Measurements from ENCODE around the gene KDM2B.
A peak's percentile ranks its signal among the peaks of the same experiment; 100 is the strongest.

The KDM2B gene

DNA sequence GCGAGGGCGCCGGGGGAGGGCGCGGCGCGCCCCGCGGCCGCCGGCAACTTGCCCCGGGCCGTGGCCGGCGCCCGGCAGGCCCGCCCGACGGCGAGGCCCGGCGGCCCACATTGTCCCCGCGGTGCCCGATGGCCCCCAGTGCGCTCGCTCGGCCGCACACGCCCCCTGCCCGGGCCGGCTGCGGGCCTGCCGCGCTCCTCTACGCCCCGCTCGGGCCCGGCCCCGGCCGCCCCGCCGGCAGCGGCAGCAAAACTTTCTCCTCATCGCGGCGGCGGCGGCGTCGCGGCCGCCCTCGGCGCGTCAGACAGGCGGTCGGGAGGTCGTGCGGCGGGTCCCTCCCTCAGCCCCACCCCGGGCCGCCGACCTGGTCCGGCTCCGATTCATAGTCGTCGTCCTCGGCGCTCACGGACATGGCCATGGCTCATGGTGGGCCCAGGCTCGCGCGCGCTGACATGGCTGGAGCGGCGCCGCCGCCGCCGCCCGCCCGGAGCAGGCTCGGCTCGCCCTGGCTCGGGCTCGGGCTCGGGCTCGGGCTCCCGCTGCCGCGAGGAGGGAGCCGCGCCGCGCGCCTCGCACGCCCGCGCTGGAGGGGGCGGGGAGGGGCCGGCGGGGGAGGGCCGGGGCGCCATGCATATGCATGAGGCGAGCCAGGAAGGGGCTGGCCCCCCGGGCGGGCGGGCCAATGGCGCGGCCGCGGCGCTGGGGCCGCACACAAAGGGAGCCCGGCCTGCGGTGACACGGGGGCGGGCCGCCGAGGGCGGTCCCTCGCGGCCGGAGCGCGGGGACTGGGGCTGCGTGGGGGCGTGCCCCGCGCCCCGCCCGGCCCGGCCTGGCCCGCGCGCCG, 113.8 kb downstream of the KDM2B start:
- DNase-seq (peak; percentile 94), ATAC-seq (ENCODE audit: insufficient read depth, low read depth) (peak; percentile 91)
- H3K9me3 ChIP-seq (ENCODE audit: insufficient read depth, low read length, severe bottlenecking) = no peaks in the 10 kb centered on the region
- TF ChIP-seq, protein P1, sequence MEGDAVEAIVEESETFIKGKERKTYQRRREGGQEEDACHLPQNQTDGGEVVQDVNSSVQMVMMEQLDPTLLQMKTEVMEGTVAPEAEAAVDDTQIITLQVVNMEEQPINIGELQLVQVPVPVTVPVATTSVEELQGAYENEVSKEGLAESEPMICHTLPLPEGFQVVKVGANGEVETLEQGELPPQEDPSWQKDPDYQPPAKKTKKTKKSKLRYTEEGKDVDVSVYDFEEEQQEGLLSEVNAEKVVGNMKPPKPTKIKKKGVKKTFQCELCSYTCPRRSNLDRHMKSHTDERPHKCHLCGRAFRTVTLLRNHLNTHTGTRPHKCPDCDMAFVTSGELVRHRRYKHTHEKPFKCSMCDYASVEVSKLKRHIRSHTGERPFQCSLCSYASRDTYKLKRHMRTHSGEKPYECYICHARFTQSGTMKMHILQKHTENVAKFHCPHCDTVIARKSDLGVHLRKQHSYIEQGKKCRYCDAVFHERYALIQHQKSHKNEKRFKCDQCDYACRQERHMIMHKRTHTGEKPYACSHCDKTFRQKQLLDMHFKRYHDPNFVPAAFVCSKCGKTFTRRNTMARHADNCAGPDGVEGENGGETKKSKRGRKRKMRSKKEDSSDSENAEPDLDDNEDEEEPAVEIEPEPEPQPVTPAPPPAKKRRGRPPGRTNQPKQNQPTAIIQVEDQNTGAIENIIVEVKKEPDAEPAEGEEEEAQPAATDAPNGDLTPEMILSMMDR (IDR thresholded peaks at IDR 0.05; ENCODE audit: borderline replicate concordance, extremely low read depth, low read length, poor library complexity, severe bottlenecking) = no peak
- no peak for TF ChIP-seq EZH2 (IDR thresholded peaks at IDR 0.05; ENCODE audit: borderline replicate concordance, low read depth, low read length, severe bottlenecking)
- H3K9ac ChIP-seq (ENCODE audit: low read depth, low read length) = peak overlapping the region; percentile 77
- H3K4me2 ChIP-seq (ENCODE audit: insufficient read depth, low read length) = peak overlapping the region; percentile 72
- peaks cover 30% of the 10 kb centered on the region for H3K4me1 ChIP-seq (ENCODE audit: insufficient read depth, low read length)
- peaks cover 13% of the 10 kb centered on the region for H3K36me3 ChIP-seq (ENCODE audit: insufficient read depth, low read length)
- H4K20me1 ChIP-seq (ENCODE audit: insufficient read depth, low read length) = peaks cover 31% of the 10 kb centered on the region
- peaks cover 49% of the 10 kb centered on the region for H3K79me2 ChIP-seq (ENCODE audit: insufficient read depth, low read length)
- H2AFZ ChIP-seq (ENCODE audit: low read depth, low read length) = peak overlapping the region; percentile 75
- no peaks in the 10 kb centered on the region for H3K27me3 ChIP-seq (ENCODE audit: insufficient read depth, low read length, poor library complexity)
- H3K27ac ChIP-seq (ENCODE audit: low read length) = peak overlapping the region; percentile 73
- H3K4me3 ChIP-seq (ENCODE audit: low read depth in 1 of 2, low read length in 2 of 2) = peak overlapping the region; percentile 41 to 55; a peak in 3 of 4 replicates

DNA sequence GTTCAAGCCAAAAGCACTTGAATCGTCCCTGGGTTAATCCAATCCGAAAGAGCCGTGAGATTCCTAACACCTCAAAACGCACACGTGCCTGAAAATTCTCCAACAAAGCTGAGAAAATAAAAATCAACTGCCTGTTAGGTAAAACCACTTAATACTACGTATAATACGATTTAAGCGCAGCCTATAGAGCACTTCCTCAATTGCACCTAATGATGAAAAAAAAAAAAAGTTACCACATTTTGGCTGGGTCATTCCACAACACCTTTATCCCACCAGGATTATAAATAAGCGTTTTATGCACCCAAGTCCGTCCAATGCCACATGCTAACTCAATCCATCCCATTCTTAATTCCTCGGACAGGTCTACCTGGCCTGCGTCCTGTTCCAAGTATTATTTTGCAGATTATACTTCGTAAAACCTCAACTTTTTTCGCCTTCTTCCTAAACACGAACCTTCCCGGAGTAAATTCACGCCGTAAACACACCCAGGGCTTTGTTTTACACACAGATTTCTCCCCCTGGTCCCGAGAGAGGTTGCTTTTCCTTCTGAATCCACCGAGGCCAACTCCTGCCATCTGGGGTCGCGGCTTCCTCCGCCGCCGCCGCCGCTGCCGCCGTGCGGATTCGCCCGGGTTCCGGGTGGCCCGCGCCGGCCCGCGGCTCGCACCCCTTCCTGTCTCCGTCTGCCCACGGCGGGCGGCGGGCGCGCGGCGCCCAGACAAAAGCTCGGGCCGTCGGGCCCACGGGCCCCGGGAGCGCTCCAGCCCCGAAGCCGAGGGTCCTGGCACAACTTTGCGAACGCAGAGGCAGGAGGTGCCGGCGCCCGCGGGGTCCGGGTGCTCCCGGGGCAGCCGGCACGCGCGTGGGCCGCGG, 114.7 kb downstream of the KDM2B start:
- H3K9ac ChIP-seq (ENCODE audit: low read depth, low read length) = peak overlapping the region; percentile 77
- peak overlapping the region; percentile 72 for H3K4me2 ChIP-seq (ENCODE audit: insufficient read depth, low read length)
- peaks cover 33% of the 10 kb centered on the region for H4K20me1 ChIP-seq (ENCODE audit: insufficient read depth, low read length)
- no peaks in the 10 kb centered on the region for H3K27me3 ChIP-seq (ENCODE audit: insufficient read depth, low read length, poor library complexity)
- peak; percentile 59 for DNase-seq
- peak overlapping the region; percentile 9 for H3K27ac ChIP-seq (ENCODE audit: low read length)
- H3K4me3 ChIP-seq (ENCODE audit: low read depth in 1 of 2, low read length in 2 of 2) = peak overlapping the region; percentile 20 to 55; a peak in 3 of 4 replicates
- peak; percentile 18; the same call in 2 of the 3 replicates for ATAC-seq (ENCODE audit: insufficient read depth, low read depth)
- H3K36me3 ChIP-seq (ENCODE audit: insufficient read depth, low read length) = peaks cover 15% of the 10 kb centered on the region
- H3K79me2 ChIP-seq (ENCODE audit: insufficient read depth, low read length) = peaks cover 57% of the 10 kb centered on the region
- H3K9me3 ChIP-seq (ENCODE audit: insufficient read depth, low read length, severe bottlenecking) = no peaks in the 10 kb centered on the region
- peak overlapping the region; percentile 17 for H2AFZ ChIP-seq (ENCODE audit: low read depth, low read length)
- H3K4me1 ChIP-seq (ENCODE audit: insufficient read depth, low read length) = peaks cover 30% of the 10 kb centered on the region
- TF ChIP-seq EZH2 (IDR thresholded peaks at IDR 0.05; ENCODE audit: borderline replicate concordance, low read depth, low read length, severe bottlenecking) = no peak
- TF ChIP-seq, protein P1 (IDR thresholded peaks at IDR 0.05; ENCODE audit: borderline replicate concordance, extremely low read depth, low read length, poor library complexity, severe bottlenecking) = no peak

DNA sequence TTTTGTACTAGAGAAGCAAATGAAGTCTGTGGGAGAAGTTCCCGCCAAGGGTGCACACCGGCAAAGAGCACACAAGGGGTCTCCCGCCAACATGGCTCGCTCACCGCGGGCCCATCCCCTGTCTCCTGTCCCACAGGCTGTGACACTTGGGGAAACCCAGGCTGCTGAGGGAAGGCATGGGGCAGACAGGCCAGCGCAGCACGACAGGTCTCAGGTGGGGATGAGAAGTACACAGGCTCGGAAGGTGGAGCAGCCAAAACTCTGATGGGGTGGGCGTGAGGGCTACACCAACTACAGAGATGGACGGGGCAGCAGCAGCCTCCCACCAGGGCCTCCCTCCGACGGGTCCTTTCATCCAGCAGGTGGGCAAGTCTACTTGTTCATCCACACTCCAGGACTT, 116.5 kb downstream of the KDM2B start:
- H3K36me3 ChIP-seq (ENCODE audit: insufficient read depth, low read length) = peaks cover 26% of the 10 kb centered on the region
- no peak for TF ChIP-seq EZH2 (IDR thresholded peaks at IDR 0.05; ENCODE audit: borderline replicate concordance, low read depth, low read length, severe bottlenecking)
- TF ChIP-seq, protein P1 (IDR thresholded peaks at IDR 0.05; ENCODE audit: borderline replicate concordance, extremely low read depth, low read length, poor library complexity, severe bottlenecking) = no peak
- no peak overlapping the region for H3K4me3 ChIP-seq (ENCODE audit: low read depth in 1 of 2, low read length in 2 of 2)
- H4K20me1 ChIP-seq (ENCODE audit: insufficient read depth, low read length) = peaks cover 43% of the 10 kb centered on the region
- no peak for ATAC-seq (ENCODE audit: insufficient read depth, low read depth)
- no peak overlapping the region for H3K9ac ChIP-seq (ENCODE audit: low read depth, low read length)
- H3K4me1 ChIP-seq (ENCODE audit: insufficient read depth, low read length) = peaks cover 30% of the 10 kb centered on the region
- H3K79me2 ChIP-seq (ENCODE audit: insufficient read depth, low read length) = peaks cover 74% of the 10 kb centered on the region
- H3K27ac ChIP-seq (ENCODE audit: low read length) = no peak overlapping the region
- DNase-seq = no peak
- H2AFZ ChIP-seq (ENCODE audit: low read depth, low read length) = no peak overlapping the region
- no peaks in the 10 kb centered on the region for H3K27me3 ChIP-seq (ENCODE audit: insufficient read depth, low read length, poor library complexity)
- no peaks in the 10 kb centered on the region for H3K9me3 ChIP-seq (ENCODE audit: insufficient read depth, low read length, severe bottlenecking)
- H3K4me2 ChIP-seq (ENCODE audit: insufficient read depth, low read length) = peak overlapping the region; percentile 23; the same call in 1 of the 2 replicates
